Neural progenitor cell (in vitro differentiated cells): ENCODE results near the gene HDAC1. TPM values are rescaled to one million over a fixed set of nuclear protein-coding genes. Genes with fewer than 3 reads are reported as not detected.

Experiments used
- DNase-seq: peaks from one replicate; pipeline ENCODE4 v3.0.0-alpha.2; 2016; ENCODE audit warnings: low spot score
- H2AFZ ChIP-seq: fragments of 200-600 bp; sonication (generic); replicated peaks from 2 replicates; pipeline ENCODE4 v1.6.1; 2016; ENCODE audit warnings: antibody characterized with exemption
- H3F3A ChIP-seq: fragments of 200-600 bp; sonication (generic); 2 replicates; pipeline ENCODE4 v1.6.1; 2016; ENCODE audit warnings: antibody characterized with exemption, low read depth
- H3K27ac ChIP-seq: fragments of 200-600 bp; sonication (generic); 2 replicates; pipeline ENCODE4 v1.5.1; 2016; ENCODE audit warnings: mild to moderate bottlenecking
- H3K27me3 ChIP-seq: fragments of 200-600 bp; sonication (generic); 2 replicates; pipeline ENCODE4 v1.6.1; 2016; ENCODE audit warnings: mild to moderate bottlenecking, moderate library complexity
- H3K36me3 ChIP-seq: fragments of 200-600 bp; sonication (generic); 2 replicates; pipeline ENCODE4 v1.5.1; 2016
- H3K4me1 ChIP-seq: fragments of 200-600 bp; sonication (generic); 2 replicates; pipeline ENCODE4 v1.6.1; 2016; ENCODE audit warnings: mixed run types
- H3K4me2 ChIP-seq: fragments of 200-600 bp; sonication (generic); 2 replicates; pipeline ENCODE4 v1.6.1; 2016
- H3K4me3 ChIP-seq: fragments of 200-600 bp; sonication (generic); 2 replicates; pipeline ENCODE4 v1.5.1; 2016
- H3K79me2 ChIP-seq: fragments of 200-600 bp; sonication (generic); 2 replicates; pipeline ENCODE4 v1.6.1; 2016; ENCODE audit warnings: low read depth
- H3K9ac ChIP-seq: fragments of 200-600 bp; sonication (generic); 2 replicates; pipeline ENCODE4 v1.6.1; 2016
- H3K9me3 ChIP-seq: fragments of 200-600 bp; sonication (generic); 2 replicates; pipeline ENCODE4 v1.5.1; 2016; ENCODE audit warnings: low read depth
- H4K20me1 ChIP-seq: fragments of 200-600 bp; sonication (generic); 2 replicates; pipeline ENCODE4 v1.6.1; 2016; ENCODE audit warnings: low read depth
- H3K27ac Mint-ChIP-seq: 3 replicates; pipeline ENCODE4 v1.8.0; 2021; ENCODE audit warnings: mixed read lengths
- H3K27me3 Mint-ChIP-seq: 2 replicates; pipeline ENCODE4 v1.8.0; 2022; ENCODE audit warnings: low read depth, mild to moderate bottlenecking, inconsistent platforms, moderate library complexity, mixed read lengths; ENCODE audit not compliant: insufficient read depth
- H3K36me3 Mint-ChIP-seq: 3 replicates; pipeline ENCODE4 v1.8.0; 2021; ENCODE audit warnings: mixed read lengths
- H3K4me1 Mint-ChIP-seq: 3 replicates; pipeline ENCODE4 v1.8.0; 2021; ENCODE audit warnings: mixed read lengths
- H3K4me3 Mint-ChIP-seq: 3 replicates; pipeline ENCODE4 v1.8.0; 2021; ENCODE audit warnings: mild to moderate bottlenecking, moderate library complexity, mixed read lengths
- H3K9me3 Mint-ChIP-seq: 3 replicates; pipeline ENCODE4 v1.8.0; 2020; ENCODE audit warnings: mixed read lengths
- EZH2 ChIP-seq: fragments of 200-600 bp; sonication (generic); IDR thresholded peaks from 2 replicates; pipeline ENCODE4 v1.6.1; 2017; ENCODE audit warnings: antibody characterized with exemption, mild to moderate bottlenecking, moderate library complexity
- EZH2phosphoT487 ChIP-seq: fragments of 200-600 bp; sonication (generic); IDR thresholded peaks from 2 replicates; pipeline ENCODE4 v1.6.1; 2017; ENCODE audit warnings: antibody characterized with exemption
- total RNA-seq: library from RNA; depleted of rRNA; stranded (reverse); fragments of >200 nt; gene quantifications from 2 replicates; pipeline ENCODE4 v1.2.3, GENCODE V29; 2015; ENCODE audit warnings: low replicate concordance
- TF ChIP-seq, protein P1 (sequence below): fragments of 200-600 bp; sonication (generic); IDR thresholded peaks from 2 replicates; pipeline ENCODE4 v1.5.1; 2017; ENCODE audit warnings: antibody characterized with exemption, mild to moderate bottlenecking

Gene HDAC1
- total RNA-seq, 1 donor from 2014 or later = 129 TPM

GRCh38 chr1:32345289-32345827 lies 53.5 kb downstream of the HDAC1 start:
- peaks cover 6% of the 10 kb centered on the region for H3K27me3 ChIP-seq
- H3K4me3 ChIP-seq = no peak overlapping the region
- H3K79me2 ChIP-seq = no peaks in the 10 kb centered on the region
- no peak overlapping the region for H3K27ac ChIP-seq
- H3K9ac ChIP-seq = no peak overlapping the region
- H3F3A ChIP-seq = no peaks in the 10 kb centered on the region
- H3K9me3 ChIP-seq = peaks cover 4% of the 10 kb centered on the region
- no peak for DNase-seq
- H3K27me3 Mint-ChIP-seq = peaks cover 12% of the 10 kb centered on the region
- no peaks in the 10 kb centered on the region for H3K36me3 ChIP-seq
- peaks cover 18% of the 10 kb centered on the region for H3K4me1 Mint-ChIP-seq
- H3K4me1 ChIP-seq = no peaks in the 10 kb centered on the region
- TF ChIP-seq EZH2phosphoT487 (no peak), EZH2 (no peak)
- TF ChIP-seq, protein P1, sequence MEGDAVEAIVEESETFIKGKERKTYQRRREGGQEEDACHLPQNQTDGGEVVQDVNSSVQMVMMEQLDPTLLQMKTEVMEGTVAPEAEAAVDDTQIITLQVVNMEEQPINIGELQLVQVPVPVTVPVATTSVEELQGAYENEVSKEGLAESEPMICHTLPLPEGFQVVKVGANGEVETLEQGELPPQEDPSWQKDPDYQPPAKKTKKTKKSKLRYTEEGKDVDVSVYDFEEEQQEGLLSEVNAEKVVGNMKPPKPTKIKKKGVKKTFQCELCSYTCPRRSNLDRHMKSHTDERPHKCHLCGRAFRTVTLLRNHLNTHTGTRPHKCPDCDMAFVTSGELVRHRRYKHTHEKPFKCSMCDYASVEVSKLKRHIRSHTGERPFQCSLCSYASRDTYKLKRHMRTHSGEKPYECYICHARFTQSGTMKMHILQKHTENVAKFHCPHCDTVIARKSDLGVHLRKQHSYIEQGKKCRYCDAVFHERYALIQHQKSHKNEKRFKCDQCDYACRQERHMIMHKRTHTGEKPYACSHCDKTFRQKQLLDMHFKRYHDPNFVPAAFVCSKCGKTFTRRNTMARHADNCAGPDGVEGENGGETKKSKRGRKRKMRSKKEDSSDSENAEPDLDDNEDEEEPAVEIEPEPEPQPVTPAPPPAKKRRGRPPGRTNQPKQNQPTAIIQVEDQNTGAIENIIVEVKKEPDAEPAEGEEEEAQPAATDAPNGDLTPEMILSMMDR = no peak
- H3K4me2 ChIP-seq = no peak overlapping the region
- peak overlapping the region; percentile 49 for H3K27ac Mint-ChIP-seq
- H2AFZ ChIP-seq = no peak overlapping the region
- H4K20me1 ChIP-seq = no peaks in the 10 kb centered on the region
- H3K36me3 Mint-ChIP-seq = no peaks in the 10 kb centered on the region
- H3K4me3 Mint-ChIP-seq = peak overlapping the region; percentile 47
- peaks cover under 1% of the 10 kb centered on the region for H3K9me3 Mint-ChIP-seq

DNA sequence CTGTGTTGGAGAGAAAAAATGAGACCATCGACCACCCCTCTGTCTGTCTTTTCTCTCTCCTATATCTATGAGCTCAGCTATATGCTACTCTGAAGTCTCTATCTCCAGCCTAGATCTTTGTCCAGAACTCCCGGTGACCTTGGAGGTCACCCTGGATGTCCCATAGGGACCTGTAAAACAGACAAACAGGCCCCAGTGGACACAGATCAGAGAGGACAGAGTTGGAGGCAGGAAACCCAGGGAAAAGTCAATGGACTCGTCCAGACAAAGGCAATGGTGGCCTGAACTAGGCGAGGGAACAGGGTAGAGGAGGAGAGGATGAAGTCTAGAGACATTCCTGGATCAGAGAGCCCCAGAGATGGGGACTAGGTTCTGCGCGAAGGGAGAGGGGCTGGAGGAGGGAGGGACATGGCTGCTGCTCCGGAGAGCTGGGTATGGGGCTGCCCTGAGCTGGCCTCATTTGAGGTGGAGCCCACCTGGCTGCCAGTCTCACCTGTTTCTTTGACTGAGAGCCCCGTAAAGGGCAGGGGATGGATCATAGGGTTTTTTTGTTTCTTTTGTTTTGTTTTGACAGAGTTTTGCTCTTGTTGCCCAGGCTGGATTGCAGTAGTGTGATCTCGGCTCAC lies 54.8 kb downstream of the HDAC1 start:
- H3K4me2 ChIP-seq = no peak overlapping the region
- H3K27ac ChIP-seq = no peak overlapping the region
- no peaks in the 10 kb centered on the region for H4K20me1 ChIP-seq
- H3K9ac ChIP-seq = no peak overlapping the region
- peak overlapping the region; percentile 13 for H3K27ac Mint-ChIP-seq
- no peak overlapping the region for H3K4me3 Mint-ChIP-seq
- H3K36me3 Mint-ChIP-seq = no peaks in the 10 kb centered on the region
- H3K27me3 Mint-ChIP-seq = peaks cover 11% of the 10 kb centered on the region
- TF ChIP-seq, protein P1 = no peak
- TF ChIP-seq EZH2 (no peak), EZH2phosphoT487 (no peak)
- H3K4me3 ChIP-seq = no peak overlapping the region
- H3K79me2 ChIP-seq = no peaks in the 10 kb centered on the region
- H2AFZ ChIP-seq = no peak overlapping the region
- H3K4me1 Mint-ChIP-seq = peaks cover 22% of the 10 kb centered on the region
- peaks cover 9% of the 10 kb centered on the region for H3K9me3 ChIP-seq
- peaks cover 4% of the 10 kb centered on the region for H3K9me3 Mint-ChIP-seq
- no peak for DNase-seq
- no peaks in the 10 kb centered on the region for H3K4me1 ChIP-seq
- H3K27me3 ChIP-seq = peaks cover 10% of the 10 kb centered on the region
- no peaks in the 10 kb centered on the region for H3K36me3 ChIP-seq
- H3F3A ChIP-seq = peaks cover 2% of the 10 kb centered on the region

- H3K9ac ChIP-seq = no peak overlapping the region
- peaks cover 4% of the 10 kb centered on the region for H3K9me3 Mint-ChIP-seq
- no peak overlapping the region for H3K4me3 ChIP-seq
- H3K36me3 ChIP-seq = no peaks in the 10 kb centered on the region
- peaks cover 19% of the 10 kb centered on the region for H3K27me3 ChIP-seq
- H4K20me1 ChIP-seq = peaks cover 9% of the 10 kb centered on the region
- peaks cover 11% of the 10 kb centered on the region for H3K27me3 Mint-ChIP-seq
- H3K27ac Mint-ChIP-seq = no peak overlapping the region
- H2AFZ ChIP-seq = no peak overlapping the region
- H3K4me2 ChIP-seq = no peak overlapping the region
- peak overlapping the region; percentile 64 for H3K4me3 Mint-ChIP-seq
- peaks cover 5% of the 10 kb centered on the region for H3K36me3 Mint-ChIP-seq
- no peaks in the 10 kb centered on the region for H3K79me2 ChIP-seq
- no peak overlapping the region for H3K27ac ChIP-seq
- peaks cover 9% of the 10 kb centered on the region for H3K9me3 ChIP-seq
- H3K4me1 Mint-ChIP-seq = peaks cover 40% of the 10 kb centered on the region
- TF ChIP-seq EZH2phosphoT487 = no peak
- TF ChIP-seq EZH2 = no peak
- TF ChIP-seq, protein P1 = no peak
- peaks cover 16% of the 10 kb centered on the region for H3K4me1 ChIP-seq
- peaks cover 19% of the 10 kb centered on the region for H3F3A ChIP-seq
- no peak for DNase-seq
These were observed 57.4 kb downstream of the HDAC1 start for GRCh38 chr1:32349211-32349708.
